Measurements from ENCODE around the gene AMPD3.

DNA sequence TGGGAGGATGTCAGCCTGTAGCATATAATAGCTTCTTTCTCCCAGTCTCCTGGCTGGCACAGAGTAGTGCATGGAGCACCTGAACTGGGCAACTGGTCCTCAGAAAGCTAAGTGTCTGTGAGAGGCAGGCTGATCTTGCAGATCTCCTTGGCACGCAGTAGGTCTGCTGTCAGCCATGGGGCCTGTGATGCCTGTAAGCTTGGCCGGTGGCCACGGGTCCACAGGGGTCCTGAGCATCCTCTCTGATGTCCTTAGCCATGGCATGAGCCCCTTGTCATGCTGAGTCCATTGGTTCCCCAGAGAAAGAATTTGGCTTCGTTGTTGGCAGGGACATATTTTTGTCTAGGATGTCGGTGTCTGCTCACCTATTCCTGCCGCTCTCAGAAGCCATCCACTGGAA, 25.0 kb downstream of the AMPD3 start:
- no peak for TF ChIP-seq POLR2A (IDR thresholded peaks at IDR 0.05)
- TF ChIP-seq, protein P1, sequence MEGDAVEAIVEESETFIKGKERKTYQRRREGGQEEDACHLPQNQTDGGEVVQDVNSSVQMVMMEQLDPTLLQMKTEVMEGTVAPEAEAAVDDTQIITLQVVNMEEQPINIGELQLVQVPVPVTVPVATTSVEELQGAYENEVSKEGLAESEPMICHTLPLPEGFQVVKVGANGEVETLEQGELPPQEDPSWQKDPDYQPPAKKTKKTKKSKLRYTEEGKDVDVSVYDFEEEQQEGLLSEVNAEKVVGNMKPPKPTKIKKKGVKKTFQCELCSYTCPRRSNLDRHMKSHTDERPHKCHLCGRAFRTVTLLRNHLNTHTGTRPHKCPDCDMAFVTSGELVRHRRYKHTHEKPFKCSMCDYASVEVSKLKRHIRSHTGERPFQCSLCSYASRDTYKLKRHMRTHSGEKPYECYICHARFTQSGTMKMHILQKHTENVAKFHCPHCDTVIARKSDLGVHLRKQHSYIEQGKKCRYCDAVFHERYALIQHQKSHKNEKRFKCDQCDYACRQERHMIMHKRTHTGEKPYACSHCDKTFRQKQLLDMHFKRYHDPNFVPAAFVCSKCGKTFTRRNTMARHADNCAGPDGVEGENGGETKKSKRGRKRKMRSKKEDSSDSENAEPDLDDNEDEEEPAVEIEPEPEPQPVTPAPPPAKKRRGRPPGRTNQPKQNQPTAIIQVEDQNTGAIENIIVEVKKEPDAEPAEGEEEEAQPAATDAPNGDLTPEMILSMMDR (IDR thresholded peaks at IDR 0.05) = no peak
- no peak for TF ChIP-seq POLR2AphosphoS5 (IDR thresholded peaks at IDR 0.05)
